ENCODE measurements around the gene CFAP107.
"Not testable (repeated sequence)": the region's sequence is repeated elsewhere in the genome, so short reads cannot be mapped to it uniquely, and the experiment has no call there.

Gene CFAP107

DNA sequence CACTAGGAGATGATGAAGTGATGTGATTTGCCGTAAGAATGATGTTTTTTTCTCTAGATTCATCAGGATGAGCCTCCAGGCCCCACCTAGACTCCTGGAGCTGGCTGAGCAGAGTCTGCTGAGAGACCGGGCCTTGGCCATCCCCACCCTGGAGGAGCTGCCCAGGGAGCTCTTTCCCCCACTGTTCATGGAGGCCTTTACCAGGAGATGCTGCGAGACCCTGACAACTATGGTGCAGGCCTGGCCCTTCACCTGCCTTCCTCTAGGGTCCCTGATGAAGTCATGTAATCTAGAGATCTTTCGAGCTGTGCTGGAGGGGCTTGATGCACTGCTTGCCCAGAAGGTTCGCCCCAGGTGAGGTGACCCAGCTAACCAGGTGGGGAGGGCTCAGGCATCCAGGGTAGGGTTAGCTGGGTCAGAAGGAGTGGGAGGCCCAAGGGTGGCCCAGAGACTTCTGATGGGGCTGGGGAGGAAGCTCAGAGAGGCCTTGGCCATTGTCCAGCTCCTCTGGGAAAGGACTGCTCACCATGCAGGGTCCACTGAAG lies 28.9 kb downstream of the CFAP107 start:
- Mint-ChIP-seq H3K9me3 (no peaks in the 10 kb centered on the region), H3K27ac (no peak overlapping the region), H3K36me3 (ENCODE audit: insufficient read depth) (no peaks in the 10 kb centered on the region), H3K4me1 (ENCODE audit: low read depth in 2 of 2) (no peaks in the 10 kb centered on the region), H3K27me3 (peaks cover 67 to 91% of the 10 kb centered on the region in 2 donors), H3K4me3 (no peak overlapping the region)
- DNase-seq (no peak), ATAC-seq (replicated peaks) (no peak)

DNA sequence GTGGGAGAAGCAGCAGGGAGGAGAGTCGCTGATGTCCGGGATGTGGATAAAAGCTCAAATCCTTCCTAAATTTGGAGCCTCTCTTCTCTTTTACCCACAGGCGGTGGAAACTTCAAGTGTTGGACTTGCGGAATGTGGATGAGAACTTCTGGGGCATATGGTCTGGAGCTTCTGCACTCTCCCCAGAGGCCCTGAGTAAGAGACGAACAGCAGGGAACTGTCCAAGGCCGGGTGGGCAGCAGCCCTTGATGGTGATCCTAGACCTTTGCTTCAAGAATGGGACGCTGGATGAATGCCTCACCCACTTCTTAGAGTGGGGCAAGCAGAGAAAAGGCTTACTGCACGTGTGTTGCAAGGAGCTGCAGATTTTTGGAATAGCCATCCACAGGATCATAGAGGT lies 29.4 kb downstream of the CFAP107 start:
- Mint-ChIP-seq H3K36me3 (ENCODE audit: insufficient read depth) (no peaks in the 10 kb centered on the region), H3K9me3 (no peaks in the 10 kb centered on the region), H3K27ac (no peak overlapping the region), H3K4me1 (ENCODE audit: low read depth in 2 of 2) (no peaks in the 10 kb centered on the region), H3K27me3 (peaks cover 61 to 86% of the 10 kb centered on the region in 2 donors), H3K4me3 (no peak overlapping the region)
- ATAC-seq (replicated peaks) (no peak), DNase-seq (no peak)

DNA sequence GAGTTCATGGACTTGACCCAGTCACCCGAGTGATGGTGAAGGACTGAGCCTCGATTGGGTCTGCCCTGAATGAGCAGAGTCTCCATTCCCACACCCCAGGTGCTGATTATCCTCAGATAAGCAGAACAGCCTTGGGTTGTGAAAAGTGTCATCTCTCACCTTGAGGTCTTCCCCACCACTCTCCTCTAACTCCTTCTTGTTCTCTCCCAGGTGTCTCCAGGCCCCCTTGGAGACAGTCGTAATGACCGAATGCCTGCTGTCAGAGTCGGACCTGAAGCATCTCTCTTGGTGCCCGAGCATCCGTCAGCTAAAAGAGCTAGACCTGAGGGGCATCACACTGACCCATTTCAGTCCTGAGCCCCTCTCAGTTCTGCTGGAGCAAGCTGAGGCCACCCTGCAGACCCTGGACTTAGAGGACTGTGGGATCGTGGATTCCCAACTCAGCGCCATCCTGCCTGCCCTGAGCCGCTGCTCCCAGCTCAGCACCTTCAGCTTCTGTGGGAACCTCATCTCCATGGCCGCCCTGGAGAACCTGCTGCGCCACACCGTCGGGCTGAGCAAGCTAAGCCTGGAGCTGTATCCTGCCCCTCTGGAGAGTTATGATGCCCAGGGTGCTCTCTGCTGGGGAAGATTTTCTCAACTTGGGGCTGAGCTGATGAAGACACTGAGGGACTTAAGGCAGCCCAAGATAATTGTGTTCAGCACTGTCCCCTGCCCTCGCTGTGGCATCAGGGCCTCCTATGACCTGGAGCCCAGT lies 31.0 kb downstream of the CFAP107 start:
- no peak for ATAC-seq (replicated peaks)
- H3K27me3 Mint-ChIP-seq: peaks cover 46 to 71% of the 10 kb centered on the region in 2 donors
- no peaks in the 10 kb centered on the region for H3K9me3 Mint-ChIP-seq

DNA sequence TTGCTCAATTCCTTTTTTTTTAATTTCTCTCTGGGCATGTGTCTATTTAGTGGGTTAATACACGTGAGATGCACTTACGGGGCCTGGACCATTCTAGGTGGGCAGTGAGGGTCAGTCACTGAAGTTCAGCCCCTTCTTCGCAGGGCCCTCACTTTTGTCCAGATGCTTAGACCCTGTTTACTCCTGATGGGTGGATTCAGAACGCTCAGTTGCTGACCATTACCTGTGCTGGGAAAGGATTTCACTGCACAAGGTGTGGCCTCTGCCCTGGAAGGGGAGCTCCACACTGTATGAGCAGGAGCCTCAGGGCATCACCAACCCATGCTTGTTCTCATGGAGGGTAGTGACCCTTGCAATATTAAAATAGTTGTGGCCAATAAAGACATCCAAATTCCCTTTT lies 32.1 kb downstream of the CFAP107 start:
- Mint-ChIP-seq H3K9me3 (no peaks in the 10 kb centered on the region), H3K4me3 (no peak overlapping the region), H3K4me1 (ENCODE audit: low read depth in 2 of 2) (no peaks in the 10 kb centered on the region), H3K27ac (no peak overlapping the region), H3K27me3 (peaks cover 39 to 60% of the 10 kb centered on the region in 2 donors), H3K36me3 (ENCODE audit: insufficient read depth) (no peaks in the 10 kb centered on the region)
- ATAC-seq (replicated peaks) (no peak), DNase-seq (no peak)

More for the DNA sequence above, 31.0 kb downstream of the CFAP107 start:
- Mint-ChIP-seq H3K27ac (no peak overlapping the region), H3K36me3 (ENCODE audit: insufficient read depth) (no peaks in the 10 kb centered on the region), H3K4me1 (ENCODE audit: low read depth in 2 of 2) (no peaks in the 10 kb centered on the region), H3K4me3 (no peak overlapping the region)
- no peak for DNase-seq

DNA sequence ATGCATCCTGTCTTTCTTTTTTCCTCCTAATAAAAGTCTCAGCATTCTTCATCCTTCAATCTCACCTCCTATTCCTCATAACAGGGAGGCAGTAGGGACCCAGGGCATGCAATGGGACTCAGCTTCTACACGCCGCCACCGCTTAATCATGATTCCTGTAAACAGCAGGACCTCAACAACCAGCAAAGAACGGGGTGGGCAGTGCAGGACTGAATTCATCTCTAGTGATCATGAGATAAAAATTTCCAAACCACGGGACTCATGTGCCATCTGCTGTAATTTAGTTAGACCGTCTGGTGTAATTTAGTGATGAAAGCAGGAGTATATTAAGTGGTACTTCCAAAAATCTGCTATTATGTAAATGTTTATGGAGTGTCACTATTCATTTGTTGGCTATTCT lies 32.9 kb downstream of the CFAP107 start:
- Mint-ChIP-seq H3K4me1 (ENCODE audit: low read depth in 2 of 2) (no peaks in the 10 kb centered on the region), H3K27me3 (peaks cover 37 to 55% of the 10 kb centered on the region in 2 donors), H3K36me3 (ENCODE audit: insufficient read depth) (no peaks in the 10 kb centered on the region), H3K4me3 (no peak overlapping the region), H3K9me3 (no peaks in the 10 kb centered on the region), H3K27ac (no peak overlapping the region)
- ATAC-seq (replicated peaks) (no peak), DNase-seq (no peak)

DNA sequence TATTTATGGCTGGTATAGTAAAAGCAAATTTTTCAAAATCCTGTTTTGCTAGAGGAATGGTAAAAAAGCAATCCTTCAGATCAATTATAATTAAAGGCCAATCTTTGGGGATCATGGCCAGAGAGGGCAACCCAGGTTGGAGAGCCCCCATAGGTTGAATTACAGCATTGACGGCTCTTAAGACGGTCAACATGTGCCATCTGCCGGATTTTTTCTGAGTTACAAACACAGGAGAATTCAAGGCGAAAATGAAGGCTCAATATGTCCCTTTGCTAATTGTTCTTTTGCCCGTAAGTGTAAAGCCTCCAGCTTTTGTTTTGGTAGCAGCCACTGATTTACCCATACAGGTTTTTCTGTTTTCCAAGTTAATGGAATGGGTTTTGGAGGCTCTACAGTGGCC lies 35.5 kb downstream of the CFAP107 start:
- not testable (repeated sequence) for DNase-seq; H3K4me3 Mint-ChIP-seq; H3K36me3 Mint-ChIP-seq (ENCODE audit: insufficient read depth); H3K4me1 Mint-ChIP-seq (ENCODE audit: low read depth in 2 of 2); ATAC-seq (replicated peaks); H3K27ac Mint-ChIP-seq
- Mint-ChIP-seq H3K9me3 (peaks cover 3 to 10% of the 10 kb centered on the region in 2 donors), H3K27me3 (peaks cover 31 to 35% of the 10 kb centered on the region in 2 donors)

DNA sequence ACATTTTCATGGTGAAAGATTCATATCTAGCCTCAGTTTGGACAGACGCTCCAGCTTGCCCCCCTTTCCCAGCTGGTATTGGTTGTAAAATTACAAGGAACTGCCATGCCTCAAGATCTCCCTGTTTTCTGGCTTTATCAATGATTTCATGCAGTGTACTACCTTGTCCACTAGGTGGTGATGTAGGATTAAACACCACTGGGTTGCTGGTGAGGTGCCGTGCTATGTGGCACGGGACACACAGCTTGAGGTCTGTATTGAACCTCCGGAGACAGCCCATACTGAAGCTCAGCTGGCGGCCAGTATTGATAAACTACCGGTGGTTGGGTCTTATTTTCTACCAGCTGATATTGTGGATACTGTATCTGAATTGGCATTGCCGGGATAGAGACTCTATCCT lies 37.8 kb downstream of the CFAP107 start:
- ATAC-seq (replicated peaks); H3K36me3 Mint-ChIP-seq (ENCODE audit: insufficient read depth); H3K27ac Mint-ChIP-seq; H3K4me3 Mint-ChIP-seq; DNase-seq; H3K4me1 Mint-ChIP-seq (ENCODE audit: low read depth in 2 of 2): not testable (repeated sequence)
- Mint-ChIP-seq H3K9me3 (peaks cover 3 to 10% of the 10 kb centered on the region in 2 donors), H3K27me3 (peaks cover 10 to 12% of the 10 kb centered on the region in 2 donors)

DNA sequence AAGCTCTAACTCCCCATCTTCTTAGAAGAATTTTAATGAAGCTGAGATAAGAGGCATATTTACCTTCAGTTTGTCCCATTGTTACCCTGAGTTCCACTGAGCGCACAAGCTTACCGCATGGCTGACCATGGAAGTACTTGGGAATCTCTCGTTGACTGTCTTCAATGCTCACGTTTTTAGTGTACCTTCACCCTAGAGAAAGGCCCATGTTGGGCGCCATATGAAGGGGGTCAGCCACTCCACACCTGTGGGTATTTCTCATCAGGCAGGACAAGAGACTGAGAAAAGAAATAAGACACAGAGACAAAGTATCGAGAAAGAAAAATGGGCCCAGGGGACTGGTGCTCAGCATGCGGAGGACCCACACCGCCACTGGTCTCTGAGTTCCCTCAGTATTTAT lies 38.7 kb downstream of the CFAP107 start:
- DNase-seq; H3K4me1 Mint-ChIP-seq (ENCODE audit: low read depth in 2 of 2); H3K27ac Mint-ChIP-seq; H3K27me3 Mint-ChIP-seq; H3K4me3 Mint-ChIP-seq; ATAC-seq (replicated peaks); H3K36me3 Mint-ChIP-seq (ENCODE audit: insufficient read depth): not testable (repeated sequence)
- H3K9me3 Mint-ChIP-seq: peaks cover 3 to 10% of the 10 kb centered on the region in 2 donors

DNA sequence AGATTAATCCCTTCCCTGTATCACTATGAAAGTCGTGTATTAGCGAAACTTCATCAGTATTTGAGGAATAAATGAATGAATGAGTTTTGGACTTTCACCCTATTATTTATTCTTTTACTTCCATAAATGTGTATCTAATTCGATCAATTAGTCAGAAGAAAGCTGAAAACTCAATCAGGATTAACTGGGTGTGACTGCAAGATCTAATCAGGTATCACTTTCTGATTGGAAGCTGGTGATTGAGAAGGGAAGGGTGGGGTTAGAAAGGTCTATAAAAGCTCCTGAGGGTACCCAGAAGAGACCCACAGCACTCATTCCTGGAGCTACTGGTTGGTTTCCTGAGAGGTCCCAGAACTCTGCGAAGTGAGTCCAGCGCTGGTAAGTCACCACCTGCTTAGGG lies 45.1 kb downstream of the CFAP107 start, which contains the start of gene PRAMEF1:
Gene PRAMEF1, plus strand, starts transcription at position 301 of the 400 bp plus-strand sequence. CDS start 1,831 bp downstream, outside the sequence.
- H3K9me3 Mint-ChIP-seq; H3K36me3 Mint-ChIP-seq (ENCODE audit: insufficient read depth); DNase-seq; H3K27ac Mint-ChIP-seq; H3K4me3 Mint-ChIP-seq; H3K4me1 Mint-ChIP-seq (ENCODE audit: low read depth in 2 of 2); ATAC-seq (replicated peaks): not testable (repeated sequence)
- peaks cover 8 to 13% of the 10 kb centered on the region in 2 donors for H3K27me3 Mint-ChIP-seq

DNA sequence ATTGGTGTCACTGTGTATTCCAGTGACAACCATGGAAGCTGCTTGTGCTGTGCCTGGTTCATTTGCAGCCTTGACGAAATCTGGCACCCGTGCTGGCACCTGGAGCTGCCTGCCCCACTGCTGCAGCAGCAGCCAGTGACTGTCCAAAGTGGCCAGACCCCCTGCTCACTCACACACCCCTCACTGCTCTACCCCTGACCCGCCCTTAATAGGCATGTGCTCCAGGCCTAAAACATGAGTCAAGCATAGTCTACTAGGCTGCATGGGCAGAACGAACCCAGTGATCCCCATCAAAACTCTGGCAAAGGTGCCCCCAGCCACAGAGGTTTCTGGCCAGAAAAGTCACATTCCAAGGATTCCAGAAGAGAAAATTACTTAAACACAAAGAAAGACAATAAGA lies 52.9 kb downstream of the CFAP107 start:
- peaks cover 24 to 49% of the 10 kb centered on the region in 2 donors for H3K27me3 Mint-ChIP-seq
- no peak overlapping the region for H3K27ac Mint-ChIP-seq
- H3K36me3 Mint-ChIP-seq (ENCODE audit: insufficient read depth): no peaks in the 10 kb centered on the region
- no peaks in the 10 kb centered on the region for H3K4me1 Mint-ChIP-seq (ENCODE audit: low read depth in 2 of 2)
- no peak overlapping the region for H3K4me3 Mint-ChIP-seq
- ATAC-seq (replicated peaks) (no peak), DNase-seq (no peak)
- no peaks in the 10 kb centered on the region for H3K9me3 Mint-ChIP-seq

DNA sequence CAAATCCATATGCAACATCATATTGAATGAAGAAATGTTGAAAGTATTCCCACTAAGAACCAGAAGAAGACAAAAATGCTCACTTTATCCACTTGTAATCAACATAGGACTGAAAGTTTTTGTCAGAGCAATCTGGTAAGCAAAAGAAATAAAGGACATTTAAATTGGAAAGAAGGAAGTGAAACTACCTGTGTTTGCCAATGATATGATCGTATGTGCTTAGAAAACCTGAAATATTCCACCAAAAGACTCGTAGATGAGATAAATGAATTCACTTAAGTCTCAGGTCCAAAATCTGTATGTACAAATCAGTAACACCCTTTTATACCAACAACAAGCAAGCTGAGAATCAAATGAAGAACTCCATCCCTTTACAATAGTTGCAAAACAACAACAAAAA lies 53.7 kb downstream of the CFAP107 start:
- peaks cover 1 to 3% of the 10 kb centered on the region in 2 donors for H3K9me3 Mint-ChIP-seq
- ATAC-seq (replicated peaks) (no peak), DNase-seq (no peak)
- H3K27me3 Mint-ChIP-seq: peaks cover 32 to 57% of the 10 kb centered on the region in 2 donors
- no peak overlapping the region for H3K4me3 Mint-ChIP-seq
- H3K4me1 Mint-ChIP-seq (ENCODE audit: low read depth in 2 of 2): no peaks in the 10 kb centered on the region
- H3K36me3 Mint-ChIP-seq (ENCODE audit: insufficient read depth): no peaks in the 10 kb centered on the region
- no peak overlapping the region for H3K27ac Mint-ChIP-seq

DNA sequence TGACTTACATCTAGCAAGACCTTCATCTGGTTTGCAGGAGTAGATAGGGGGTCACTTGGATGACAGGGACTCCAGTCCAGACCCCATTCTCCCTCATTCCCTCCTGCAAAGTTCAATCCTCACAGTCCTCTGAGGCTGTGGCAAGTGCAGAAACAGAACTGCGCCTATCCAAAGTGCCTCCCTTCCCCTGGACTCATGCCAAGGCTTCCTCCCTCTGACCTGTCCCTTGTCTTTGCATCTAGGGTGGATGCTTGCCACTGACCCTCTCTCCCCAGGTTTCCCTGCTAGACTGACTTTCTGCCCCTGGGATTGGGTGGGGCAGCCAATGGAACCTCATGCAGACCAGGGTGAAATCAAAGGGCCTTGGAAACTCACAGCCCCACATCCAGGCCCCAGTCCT lies 63.9 kb downstream of the CFAP107 start:
- Mint-ChIP-seq H3K9me3 (peaks cover 0 to 5% of the 10 kb centered on the region in 2 donors), H3K27me3 (peaks cover 44 to 79% of the 10 kb centered on the region in 2 donors)

DNA sequence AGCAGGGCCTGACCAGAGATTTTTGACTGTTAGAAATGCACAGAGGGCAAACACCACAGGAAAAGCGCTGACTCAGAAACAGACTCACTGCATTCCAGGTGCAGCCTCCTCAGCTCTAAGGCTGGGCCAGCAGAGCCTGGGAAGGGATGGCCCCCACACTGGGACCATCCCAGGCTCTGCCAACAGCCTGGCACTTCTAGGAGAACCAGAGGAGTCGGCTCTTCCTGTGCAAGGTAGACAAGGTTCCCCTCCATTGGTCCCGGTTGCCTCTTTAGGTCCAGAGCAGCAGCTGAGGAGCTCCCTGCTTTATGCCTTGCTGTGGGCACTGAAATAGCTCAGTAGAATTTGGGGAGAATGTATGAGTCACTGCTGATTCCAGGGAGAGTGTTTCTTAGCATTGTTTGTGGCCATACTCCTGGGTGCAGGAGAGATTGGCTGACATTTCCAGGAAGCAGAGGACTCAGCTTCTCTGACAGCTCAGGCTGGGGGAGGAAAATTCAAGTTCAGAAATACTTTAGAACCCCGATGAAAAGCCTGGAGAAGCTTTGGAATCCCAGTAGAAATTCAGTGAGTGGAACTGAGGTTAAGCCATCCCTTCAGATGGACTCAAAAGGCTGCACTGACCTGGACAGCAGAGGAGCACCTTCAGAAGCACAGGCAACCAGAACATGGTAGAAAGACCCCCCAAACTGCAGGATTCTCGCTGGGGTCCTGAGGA lies 64.8 kb downstream of the CFAP107 start:
- ATAC-seq (replicated peaks) (no peak), DNase-seq (no peak)
- Mint-ChIP-seq H3K27me3 (peaks cover 43 to 71% of the 10 kb centered on the region in 2 donors), H3K27ac (no peak overlapping the region), H3K4me1 (ENCODE audit: low read depth in 2 of 2) (no peaks in the 10 kb centered on the region), H3K9me3 (no peaks in the 10 kb centered on the region), H3K4me3 (no peak overlapping the region), H3K36me3 (ENCODE audit: insufficient read depth) (no peaks in the 10 kb centered on the region)

More for the DNA sequence above, 63.9 kb downstream of the CFAP107 start:
- no peak for DNase-seq
- H3K4me3 Mint-ChIP-seq: no peak overlapping the region
- no peaks in the 10 kb centered on the region for H3K36me3 Mint-ChIP-seq (ENCODE audit: insufficient read depth)
- no peak for ATAC-seq (replicated peaks)
- no peak overlapping the region for H3K27ac Mint-ChIP-seq
- no peaks in the 10 kb centered on the region for H3K4me1 Mint-ChIP-seq (ENCODE audit: low read depth in 2 of 2)

DNA sequence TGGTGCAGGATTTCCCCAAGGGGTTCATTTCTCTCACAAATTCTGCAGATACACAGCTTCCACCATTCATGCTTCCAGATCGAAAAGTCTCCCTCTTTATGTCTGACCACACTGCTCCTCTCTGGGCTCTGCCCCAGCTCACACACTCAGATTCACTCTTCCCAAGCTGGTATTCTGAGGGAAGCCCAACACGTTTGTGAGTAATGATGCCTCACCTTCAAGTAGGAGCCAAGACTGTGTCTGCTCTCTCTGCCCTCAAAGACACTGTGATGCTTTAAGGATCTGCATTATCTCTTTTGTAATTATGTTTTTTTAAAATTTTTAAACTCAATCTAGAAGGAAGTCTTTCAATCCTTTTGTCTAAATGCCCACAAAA lies 65.4 kb downstream of the CFAP107 start:
- Mint-ChIP-seq H3K27me3 (peaks cover 39 to 65% of the 10 kb centered on the region in 2 donors), H3K4me1 (ENCODE audit: low read depth in 2 of 2) (no peaks in the 10 kb centered on the region), H3K9me3 (no peaks in the 10 kb centered on the region), H3K27ac (no peak overlapping the region), H3K4me3 (no peak overlapping the region), H3K36me3 (ENCODE audit: insufficient read depth) (no peaks in the 10 kb centered on the region)
- no peak for ATAC-seq (replicated peaks)
- DNase-seq: no peak

Measured in effector memory CD8-positive, alpha-beta T cell (primary cell).